Fibroblast of mammary gland (primary cell): ENCODE results near the gene HNRNPC.

Experiments
- DNase-seq: peaks from one replicate; pipeline ENCODE4 v3.0.0-alpha.2; 2010; ENCODE audit warnings: low read depth
- H3K4me3 ChIP-seq: 2 replicates; pipeline ENCODE4 v1.5.1; 2011; ENCODE audit warnings: low read depth, mild to moderate bottlenecking, low read length, moderate library complexity; ENCODE audit not compliant: control insufficient read depth
- TF ChIP-seq, protein P1 (sequence below): conservative IDR thresholded peaks from 2 replicates; pipeline ENCODE4 v1.5.1; 2011; ENCODE audit warnings: low read depth, low read length, inconsistent platforms; ENCODE audit not compliant: control insufficient read depth, insufficient read depth

The HNRNPC gene

GRCh38 chr14:21160061-21160610 is 109.1 kb downstream of the HNRNPC start:
- no peak for DNase-seq
- H3K4me3 ChIP-seq = no peak overlapping the region
- TF ChIP-seq, protein P1, sequence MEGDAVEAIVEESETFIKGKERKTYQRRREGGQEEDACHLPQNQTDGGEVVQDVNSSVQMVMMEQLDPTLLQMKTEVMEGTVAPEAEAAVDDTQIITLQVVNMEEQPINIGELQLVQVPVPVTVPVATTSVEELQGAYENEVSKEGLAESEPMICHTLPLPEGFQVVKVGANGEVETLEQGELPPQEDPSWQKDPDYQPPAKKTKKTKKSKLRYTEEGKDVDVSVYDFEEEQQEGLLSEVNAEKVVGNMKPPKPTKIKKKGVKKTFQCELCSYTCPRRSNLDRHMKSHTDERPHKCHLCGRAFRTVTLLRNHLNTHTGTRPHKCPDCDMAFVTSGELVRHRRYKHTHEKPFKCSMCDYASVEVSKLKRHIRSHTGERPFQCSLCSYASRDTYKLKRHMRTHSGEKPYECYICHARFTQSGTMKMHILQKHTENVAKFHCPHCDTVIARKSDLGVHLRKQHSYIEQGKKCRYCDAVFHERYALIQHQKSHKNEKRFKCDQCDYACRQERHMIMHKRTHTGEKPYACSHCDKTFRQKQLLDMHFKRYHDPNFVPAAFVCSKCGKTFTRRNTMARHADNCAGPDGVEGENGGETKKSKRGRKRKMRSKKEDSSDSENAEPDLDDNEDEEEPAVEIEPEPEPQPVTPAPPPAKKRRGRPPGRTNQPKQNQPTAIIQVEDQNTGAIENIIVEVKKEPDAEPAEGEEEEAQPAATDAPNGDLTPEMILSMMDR = no peak
